H1 (cell line): ENCODE data around the gene SLC6A19. TPM values are rescaled to one million over a fixed set of nuclear protein-coding genes. Genes with fewer than 3 reads are reported as not detected.

Experiments used
- CTCF ChIA-PET: fragments of 300-600 bp; sonication (Branson Sonifier 250); formaldehyde crosslinking; loops from one replicate; lab custom pipeline; 2021; ENCODE audit not compliant: partially characterized antibody; lab: Charles Lee
- POLR2A ChIA-PET: fragments of 300-600 bp; sonication (Branson Sonifier 250); formaldehyde crosslinking; loops from one replicate; lab custom pipeline; 2021; ENCODE audit warnings: inconsistent platforms; ENCODE audit not compliant: partially characterized antibody; lab: Charles Lee
- DNase-seq, 2 experiments: peaks; one replicate each; pipeline versions ENCODE4 v3.0.0 to v3.0.0-alpha.2; 2010 to 2022; ENCODE audit warnings: low spot score in 2 of 2, low read depth in 1 of 2, mixed read lengths in 1 of 2
- FAIRE-seq: peaks from 2 replicates; lab custom pipeline; 2011; peaks lifted over from hg19 to GRCh38; lab: Jason Lieb, UNC
- H2AFZ ChIP-seq: 2 replicates; pipeline ENCODE4 v1.8.1; 2012; ENCODE audit warnings: low read length, inconsistent platforms
- H2AK5ac ChIP-seq: 2 replicates; pipeline ENCODE4 v1.6.1; 2013; ENCODE audit warnings: low read depth, low read length
- H2BK120ac ChIP-seq: replicated peaks from 2 replicates; pipeline ENCODE3; 2013; ENCODE audit warnings: low read depth, low read length, inconsistent platforms
- H2BK12ac ChIP-seq: 2 replicates; pipeline ENCODE4 v1.6.1; 2013; ENCODE audit warnings: low read depth, low read length
- H2BK15ac ChIP-seq: 2 replicates; pipeline ENCODE4 v1.6.1; 2013; ENCODE audit warnings: low read length
- H2BK20ac ChIP-seq: 2 replicates; pipeline ENCODE4 v1.6.1; 2013; ENCODE audit warnings: low read length
- H2BK5ac ChIP-seq: 2 replicates; pipeline ENCODE4 v1.6.1; 2013; ENCODE audit warnings: low read depth, low read length
- H3K14ac ChIP-seq: 2 replicates; pipeline ENCODE4 v1.6.1; 2013; ENCODE audit warnings: inconsistent platforms; ENCODE audit not compliant: insufficient read length
- H3K18ac ChIP-seq: 2 replicates; pipeline ENCODE4 v1.6.1; 2013; ENCODE audit warnings: low read length; ENCODE audit errors: extremely low read depth
- H3K23ac ChIP-seq: 2 replicates; pipeline ENCODE4 v1.6.1; 2013; ENCODE audit warnings: inconsistent platforms; ENCODE audit not compliant: insufficient read length
- H3K23me2 ChIP-seq: 2 replicates; pipeline ENCODE4 v1.6.1; 2013; ENCODE audit warnings: low read depth, low read length
- H3K27ac ChIP-seq: 2 replicates; pipeline ENCODE4 v1.6.1; 2011; ENCODE audit warnings: low read depth, low read length, inconsistent platforms
- H3K27me3 ChIP-seq, 4 experiments: replicated peaks in 1 of 4; 1 replicate in 1 of 4; 2 replicates in 3 of 4; pipeline versions ENCODE4 v1.6.1 to v1.8.1; 2011 to 2013; ENCODE audit warnings: low read length in 3 of 4, mild to moderate bottlenecking in 3 of 4, inconsistent platforms in 2 of 4, mixed read lengths in 2 of 4, moderate library complexity in 1 of 4; ENCODE audit not compliant: control insufficient read depth in 3 of 4, insufficient read depth in 3 of 4; ENCODE audit errors: extremely low read depth in 1 of 4
- H3K36me3 ChIP-seq, 4 experiments: 2 replicates each; pipeline versions ENCODE4 v1.6.1 to v1.8.1; 2011 to 2013; ENCODE audit warnings: mild to moderate bottlenecking in 4 of 4, low read length in 3 of 4, moderate library complexity in 2 of 4, control low read depth in 1 of 4, inconsistent platforms in 1 of 4; ENCODE audit not compliant: insufficient read depth in 4 of 4, control insufficient read depth in 2 of 4
- H3K4ac ChIP-seq: replicated peaks from 2 replicates; pipeline ENCODE3; 2013; ENCODE audit warnings: low read length, low read depth, mixed read lengths, inconsistent platforms; ENCODE audit not compliant: insufficient read length
- H3K4me1 ChIP-seq, 4 experiments: replicated peaks in 1 of 4; 1 replicate in 1 of 4; 2 replicates in 3 of 4; pipeline versions ENCODE4 v1.6.1 to v1.8.1; 2011 to 2013; ENCODE audit warnings: low read length in 3 of 4, inconsistent platforms in 2 of 4, mixed read lengths in 1 of 4; ENCODE audit not compliant: insufficient read depth in 4 of 4, control insufficient read depth in 3 of 4
- H3K4me2 ChIP-seq, 2 experiments: 2 replicates each; pipeline versions ENCODE4 v1.6.1 to v1.8.1; 2011 to 2013; ENCODE audit warnings: low read depth in 2 of 2, low read length in 2 of 2, control low read depth in 1 of 2, inconsistent platforms in 1 of 2, mild to moderate bottlenecking in 1 of 2; ENCODE audit not compliant: insufficient read depth in 1 of 2
- H3K4me3 ChIP-seq, 4 experiments: fragments of 200-600, 300-600 bp in 1 of 4; sonication (generic), shearing (Covaris generic), sonication (Bioruptor Twin) in 1 of 4; 2 replicates each; pipeline versions ENCODE4 v1.5.1 to v1.8.1; 2011 to 2016; ENCODE audit warnings: low read length in 4 of 4, low read depth in 3 of 4, control low read depth in 2 of 4, inconsistent platforms in 2 of 4, mild to moderate bottlenecking in 2 of 4, mixed read lengths in 1 of 4, moderate library complexity in 1 of 4; ENCODE audit not compliant: insufficient read depth in 2 of 4; ENCODE audit errors: extremely low read depth in 1 of 4
- H3K56ac ChIP-seq: replicated peaks from 2 replicates; pipeline ENCODE3; 2013; ENCODE audit warnings: low read depth, mild to moderate bottlenecking, mixed read lengths, low read length, inconsistent platforms; ENCODE audit not compliant: insufficient read length
- H3K79me1 ChIP-seq: 2 replicates; pipeline ENCODE4 v1.6.1; 2013; ENCODE audit warnings: low read depth, low read length, control low read depth
- H3K79me2 ChIP-seq, 2 experiments: 2 replicates each; pipeline versions ENCODE4 v1.6.1 to v1.8.1; 2012 to 2013; ENCODE audit warnings: low read length in 2 of 2, mild to moderate bottlenecking in 2 of 2, inconsistent platforms in 1 of 2; ENCODE audit not compliant: insufficient read depth in 2 of 2, control insufficient read depth in 1 of 2
- H3K9ac ChIP-seq, 4 experiments: replicated peaks in 1 of 4; 1 replicate in 1 of 4; 2 replicates in 3 of 4; pipeline versions ENCODE4 v1.6.1 to v1.8.1; 2011 to 2013; ENCODE audit warnings: low read depth in 3 of 4, low read length in 3 of 4, control low read depth in 2 of 4, mild to moderate bottlenecking in 2 of 4, moderate library complexity in 2 of 4, inconsistent platforms in 1 of 4; ENCODE audit errors: extremely low read depth in 1 of 4
- H3K9me3 ChIP-seq, 2 experiments: 2 replicates each; pipeline versions ENCODE4 v1.6.1 to v1.8.1; 2012 to 2013; ENCODE audit warnings: mild to moderate bottlenecking in 2 of 2, moderate library complexity in 2 of 2, control low read depth in 1 of 2, inconsistent platforms in 1 of 2, low read depth in 1 of 2, low read length in 1 of 2, mixed read lengths in 1 of 2; ENCODE audit not compliant: insufficient read depth in 2 of 2
- H4K20me1 ChIP-seq, 2 experiments: replicated peaks in 1 of 2; 2 replicates each; pipeline versions ENCODE3 to v1.8.1; 2011 to 2013; ENCODE audit warnings: inconsistent platforms in 2 of 2, low read length in 2 of 2, mild to moderate bottlenecking in 1 of 2; ENCODE audit not compliant: insufficient read depth in 2 of 2, control insufficient read depth in 1 of 2
- H4K5ac ChIP-seq: 2 replicates; pipeline ENCODE4 v1.6.1; 2013; ENCODE audit warnings: low read length, low read depth, mixed read lengths, inconsistent platforms; ENCODE audit not compliant: insufficient read length
- H4K8ac ChIP-seq: 2 replicates; pipeline ENCODE4 v1.8.0; 2013; ENCODE audit warnings: mild to moderate bottlenecking, moderate library complexity, low read length, inconsistent platforms; ENCODE audit not compliant: insufficient read depth; ENCODE audit errors: extremely low read depth
- H4K91ac ChIP-seq: replicated peaks from 2 replicates; pipeline ENCODE3; 2013; ENCODE audit warnings: low read length, mixed read lengths, inconsistent platforms; ENCODE audit not compliant: insufficient read length
- ASH2L ChIP-seq: fragments of 200-600, 300-600 bp; sonication (generic); IDR thresholded peaks from one replicate; pipeline ENCODE4 v1.7.1; 2017; ENCODE audit warnings: low read length
- CHD1 ChIP-seq: IDR thresholded peaks from 2 replicates; pipeline ENCODE4 v1.6.1; 2012; ENCODE audit warnings: low read depth, low read length, improper control_type of control experiment
- CREB1 ChIP-seq: IDR thresholded peaks from 2 replicates; pipeline ENCODE4 v1.6.1; 2012; ENCODE audit warnings: inconsistent platforms
- JUND ChIP-seq: IDR thresholded peaks from 2 replicates; pipeline ENCODE4 v1.6.1; 2011; ENCODE audit warnings: mild to moderate bottlenecking, improper control_type of control experiment, low read length
- PHF8 ChIP-seq: fragments of 200-600 bp; sonication (generic); conservative IDR thresholded peaks from 2 replicates; pipeline ENCODE4 v1.7.1; 2012; ENCODE audit warnings: low read depth, mild to moderate bottlenecking, inconsistent platforms, low read length, moderate library complexity
- RAD21 ChIP-seq, 2 experiments: IDR thresholded peaks in 1 of 2; conservative IDR thresholded peaks in 1 of 2; 2 replicates each; pipeline ENCODE4 v1.6.1; 2011; ENCODE audit warnings: low read depth in 2 of 2, low read length in 2 of 2, improper control_type of control experiment in 1 of 2, inconsistent platforms in 1 of 2, mild to moderate bottlenecking in 1 of 2, moderate library complexity in 1 of 2
- SIN3A ChIP-seq, 2 experiments: IDR thresholded peaks in 1 of 2; conservative IDR thresholded peaks in 1 of 2; 2 replicates each; pipeline ENCODE4 v1.6.1; 2011 to 2012; ENCODE audit warnings: low read length in 2 of 2, improper control_type of control experiment in 1 of 2, low read depth in 1 of 2, mild to moderate bottlenecking in 1 of 2
- TBP ChIP-seq: IDR thresholded peaks from 2 replicates; pipeline ENCODE4 v1.6.1; 2011; ENCODE audit warnings: low read depth, low read length, improper control_type of control experiment
- ZNF274 ChIP-seq: IDR thresholded peaks from 2 replicates; pipeline ENCODE4 v1.7.0; 2012; ENCODE audit warnings: low read length, borderline replicate concordance; ENCODE audit errors: extremely low read depth
- WGBS, 2 experiments: shearing (Covaris generic) in 1 of 2; methylation state at CpG; one replicate each; pipeline versions ENCODE4 v1.1.6 to v1.1.7; 2013 to 2015; ENCODE audit warnings: low lambda C conversion rate in 2 of 2, mixed read lengths in 2 of 2, inconsistent platforms in 1 of 2, low coverage in 1 of 2, missing lambda C conversion rate in 1 of 2; ENCODE audit not compliant: insufficient replicate concordance in 2 of 2, insufficient coverage in 1 of 2, insufficient read length in 1 of 2; ENCODE audit errors: extremely low coverage in 1 of 2, missing lambda C conversion rate in 1 of 2; 5-methylcytosine and 5-hydroxymethylcytosine counted together
- polyA plus RNA-seq, 7 experiments: library from polyadenylated mRNA; depleted of rRNA in 3 of 7; stranded (reverse) in 5 of 7; unstranded in 2 of 7; fragments of >200 nt in 5 of 7; fragments of 200-250 nt in 2 of 7; gene quantifications; 1 replicate in 5 of 7; 2 replicates in 1 of 7; 4 replicates in 1 of 7; pipeline versions ENCODE4 v1.2.1 to v1.2.3, GENCODE V29; 2011 to 2013; ENCODE audit warnings: missing spikeins in 2 of 7, mixed read lengths in 2 of 7
- total RNA-seq: library from RNA; stranded (reverse); fragmentation: NEBNext Ultra II Directional; extraction: Animal tissue kit (Norgen Biotek cat#: 25700); gene quantifications from 2 replicates; pipeline ENCODE4 v1.2.1, GENCODE V29; 2021
- TF ChIP-seq, protein P1 (sequence below): IDR thresholded peaks from 2 replicates; pipeline ENCODE4 v1.6.1; 2011; ENCODE audit warnings: low read depth, mild to moderate bottlenecking, low read length; ENCODE audit not compliant: insufficient read depth
- TF ChIP-seq, protein P2 (sequence below): IDR thresholded peaks from 2 replicates; pipeline ENCODE4 v1.6.1; 2012; ENCODE audit warnings: inconsistent platforms

SLC6A19 gene
- total and polyA plus RNA-seq, 2 of the 8 experiments (the other 6 are each of a cell fraction or from before 2014, with no cell fraction given): 0.02 TPM; not detected in 1

DNA sequence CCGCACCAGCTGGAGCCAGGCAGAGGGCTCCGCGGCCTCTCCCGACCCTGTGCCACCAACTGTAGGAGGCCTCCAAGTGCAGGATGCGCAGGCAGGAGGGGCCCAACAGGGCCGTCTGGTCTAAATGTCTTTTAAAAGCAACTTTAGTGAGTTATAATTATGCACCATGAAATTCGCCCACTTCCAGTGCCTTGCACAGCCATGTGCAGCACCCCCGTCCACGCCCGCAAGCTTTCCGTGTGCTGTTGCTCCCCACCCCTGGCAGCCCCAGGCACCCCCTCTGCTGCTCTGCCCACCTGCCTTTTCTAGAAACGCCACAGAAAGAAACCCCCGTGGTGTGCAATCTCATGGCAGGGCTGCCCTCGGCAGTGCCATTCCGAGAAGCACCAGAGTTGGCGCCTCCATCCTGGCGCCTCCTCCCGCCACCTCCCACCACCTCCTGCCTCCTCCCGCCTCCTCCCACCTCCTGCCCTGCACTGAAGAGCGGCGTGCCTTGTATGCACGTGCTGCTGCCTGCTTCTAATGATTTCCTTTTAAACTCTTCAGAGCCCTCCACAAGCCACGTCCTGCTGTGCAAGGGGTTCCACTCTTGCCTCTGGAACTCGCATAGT lies 16.3 kb downstream of the SLC6A19 start:
- WGBS, 2 experiments: 73% methylated on average over 16 of the region's 24 CpGs; no CpG with 5 or more reads in 1 of the 2 experiments
- no peak overlapping the region for H2BK15ac ChIP-seq
- no peak overlapping the region for H2AK5ac ChIP-seq
- no peak overlapping the region for H3K4me2 ChIP-seq
- H3K36me3 ChIP-seq: no peaks in the 10 kb centered on the region
- H3K4me1 ChIP-seq: peaks cover 0 to 2% (median 0%) of the 10 kb centered on the region in 4 experiments; a peak in 2 of 7 replicates
- no peak overlapping the region for H2AFZ ChIP-seq
- H3K14ac ChIP-seq: no peak overlapping the region
- no peak overlapping the region for H3K9ac ChIP-seq
- H4K5ac ChIP-seq: no peak overlapping the region
- no peak overlapping the region for H3K4me3 ChIP-seq
- H3K27ac ChIP-seq: no peak overlapping the region
- H2BK20ac ChIP-seq: no peak overlapping the region
- no peak overlapping the region for H2BK12ac ChIP-seq
- ChIA-PET CTCF (interaction anchor here (1.3 to 1.8 kb wide), 5 partner anchors 12 to 427 kb away, joined by 4 to 5 read pairs (median 5); no protein-coding TSS in a partner anchor), POLR2A (no interaction called here)
- H3K79me1 ChIP-seq: no peaks in the 10 kb centered on the region
- no peak overlapping the region for H4K8ac ChIP-seq
- H3K9me3 ChIP-seq: peaks cover 0 to 6% of the 10 kb centered on the region in 2 experiments; a peak in 2 of 4 replicates
- no peaks in the 10 kb centered on the region; a peak in 1 of 7 replicates for H3K27me3 ChIP-seq
- peaks cover 0 to 3% of the 10 kb centered on the region in 2 experiments for H4K20me1 ChIP-seq
- no peak overlapping the region for H3K23ac ChIP-seq
- no peak for DNase-seq
- peaks cover 6% of the 10 kb centered on the region; the same call in 1 of the 2 replicates for H3K23me2 ChIP-seq
- no peak overlapping the region for H3K56ac ChIP-seq
- no peak overlapping the region for H3K4ac ChIP-seq
- H2BK120ac ChIP-seq: no peak overlapping the region
- no peaks in the 10 kb centered on the region for H3K79me2 ChIP-seq
- H2BK5ac ChIP-seq: no peak overlapping the region
- H3K18ac ChIP-seq: no peak overlapping the region
- H4K91ac ChIP-seq: no peak overlapping the region
- FAIRE-seq: no peak
- TF ChIP-seq CHD1: no peak
- TF ChIP-seq CREB1: no peak
- TF ChIP-seq ZNF274: no peak
- TF ChIP-seq, protein P1, sequence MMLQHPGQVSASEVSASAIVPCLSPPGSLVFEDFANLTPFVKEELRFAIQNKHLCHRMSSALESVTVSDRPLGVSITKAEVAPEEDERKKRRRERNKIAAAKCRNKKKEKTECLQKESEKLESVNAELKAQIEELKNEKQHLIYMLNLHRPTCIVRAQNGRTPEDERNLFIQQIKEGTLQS: no peak
- peak in 1 of 2 experiments; percentile 4; a peak in 2 of 4 replicates for TF ChIP-seq RAD21 (IDR thresholded peaks at IDR 0.05 in 1 of 2, conservative IDR thresholded peaks at IDR 0.05 in 1 of 2; ENCODE audit: low read depth in 2 of 2, low read length in 2 of 2)
- no peak for TF ChIP-seq TBP
- no peak for TF ChIP-seq PHF8
- TF ChIP-seq, protein P2, sequence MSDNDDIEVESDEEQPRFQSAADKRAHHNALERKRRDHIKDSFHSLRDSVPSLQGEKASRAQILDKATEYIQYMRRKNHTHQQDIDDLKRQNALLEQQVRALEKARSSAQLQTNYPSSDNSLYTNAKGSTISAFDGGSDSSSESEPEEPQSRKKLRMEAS: peak; percentile 96
- TF ChIP-seq SIN3A (conservative IDR thresholded peaks at IDR 0.05 in 1 of 2, IDR thresholded peaks at IDR 0.05 in 1 of 2; ENCODE audit: low read depth in 1 of 2, low read length in 2 of 2): no peak
- TF ChIP-seq ASH2L: no peak
- TF ChIP-seq JUND: no peak
